ENCODE results near the gene LTBP2.

GRCh38 chr14:74554742-74555362, 57.2 kb downstream of the LTBP2 start:
- TF ChIP-seq CTCF (IDR thresholded peaks at IDR 0.05) (no peak), MAX (IDR thresholded peaks at IDR 0.05) (no peak), ZFP36 (IDR thresholded peaks at IDR 0.05; ENCODE audit: borderline replicate concordance, partially characterized antibody) (no peak), POLR2A (IDR thresholded peaks at IDR 0.05; ENCODE audit: low read length) (no peak), TFCP2L1 (CRISPR knock-in tag; IDR thresholded peaks at IDR 0.05) (no peak), EP300 (IDR thresholded peaks at IDR 0.05) (no peak), CHD4 (IDR thresholded peaks at IDR 0.05; ENCODE audit: borderline replicate concordance) (no peak), REST (IDR thresholded peaks at IDR 0.05) (no peak), POLR2AphosphoS2 (conservative IDR thresholded peaks at IDR 0.05; ENCODE audit: low read length) (no peak), BHLHE40 (IDR thresholded peaks at IDR 0.05; ENCODE audit: low read depth, low read length) (no peak), SMC3 (IDR thresholded peaks at IDR 0.05) (no peak), HOXB13 (CRISPR knock-in tag; IDR thresholded peaks at IDR 0.05; ENCODE audit: low read depth) (no peak), RAD21 (conservative IDR thresholded peaks at IDR 0.05 in 1 of 2, IDR thresholded peaks at IDR 0.05 in 1 of 2) (no peak), MAFK (IDR thresholded peaks at IDR 0.05; ENCODE audit: partially characterized antibody) (no peak)
